Sigmoid colon (tissue), 7 donors: ENCODE data around the gene SHLD2. TPM values are rescaled to one million over a fixed set of nuclear protein-coding genes. Genes with fewer than 3 reads are reported as not detected.
A peak's percentile ranks its signal among the peaks of the same experiment; 100 is the strongest.
"Not testable (repeated sequence)": the region's sequence is repeated elsewhere in the genome, so short reads cannot be mapped to it uniquely, and the experiment has no call there.

Source experiments
- DNase-seq: peaks from one replicate; pipeline ENCODE4 v3.0.0-alpha.2; 2019
- H3K27ac ChIP-seq, 4 donors: fragments of 200-600 bp; sonication (generic); one replicate each; pipeline ENCODE4 v1.5.1; 2016 to 2019; ENCODE audit warnings: mild to moderate bottlenecking in 1 of 4
- H3K27me3 ChIP-seq, 3 donors: fragments of 200-600 bp; sonication (generic); one replicate each; pipeline ENCODE4 v1.5.1; 2019; ENCODE audit warnings: mild to moderate bottlenecking in 1 of 3
- H3K36me3 ChIP-seq, 4 donors: fragments of 200-600 bp; sonication (generic); one replicate each; pipeline ENCODE4 v1.5.1; 2016 to 2019
- H3K4me1 ChIP-seq, 4 donors: fragments of 200-600 bp; sonication (generic); one replicate each; pipeline ENCODE4 v1.5.1; 2017 to 2019
- H3K4me3 ChIP-seq, 4 donors: fragments of 200-600 bp; sonication (generic); one replicate each; pipeline ENCODE4 v1.5.1; 2017 to 2019; ENCODE audit warnings: mild to moderate bottlenecking in 2 of 4, moderate library complexity in 1 of 4
- H3K9me3 ChIP-seq, 4 donors: fragments of 200-600 bp in 3 of 4; sonication (generic) in 3 of 4; one replicate each; pipeline versions ENCODE4 v1.5.1 to v1.6.1; 2013 to 2019
- EP300 ChIP-seq, 4 donors: sonication (generic); formaldehyde crosslinking; IDR thresholded peaks; one replicate each; pipeline ENCODE4 v1.6.1; 2017; ENCODE audit warnings: antibody characterized with exemption in 4 of 4
- POLR2A ChIP-seq, 2 donors: fragments of 450-650 bp; IDR thresholded peaks; one replicate each; pipeline ENCODE4 v1.6.1; 2016; ENCODE audit warnings: antibody characterized with exemption in 2 of 2, mild to moderate bottlenecking in 2 of 2, moderate library complexity in 2 of 2
- POLR2AphosphoS5 ChIP-seq, 4 donors: sonication (generic); formaldehyde crosslinking; IDR thresholded peaks; one replicate each; pipeline ENCODE4 v1.6.1; 2017; ENCODE audit warnings: antibody characterized with exemption in 4 of 4
- WGBS, 2 donors: extraction: QIAGEN DNeasy Blood & Tissue Kit; methylation state at CpG; one replicate each; pipeline ENCODE4 v1.1.7; 2013; 5-methylcytosine and 5-hydroxymethylcytosine counted together
- intact Hi-C: fragments of 100-400 bp; cut with DNase I; formaldehyde crosslinking; loops from one replicate; pipeline ENCODE4 v1.15.1; 2023
- polyA plus RNA-seq, 3 donors: library from polyadenylated mRNA; stranded (reverse); fragments of 200-250 nt; gene quantifications; one replicate each; pipeline ENCODE4 v1.2.3, GENCODE V29; 2013
- total RNA-seq, 4 donors: library from RNA; depleted of rRNA; stranded (reverse); fragments of >200 nt; gene quantifications; one replicate each; pipeline ENCODE4 v1.1.0, GENCODE V29; 2016
- TF ChIP-seq, protein P1 (sequence below), 4 experiments: fragments of 450-650 bp in 3 of 4; fragments of 200-600 bp in 1 of 4; IDR thresholded peaks; one replicate each; pipeline ENCODE4 v1.5.1; 2016 to 2019; ENCODE audit warnings: antibody characterized with exemption in 4 of 4, mild to moderate bottlenecking in 3 of 4, moderate library complexity in 2 of 4
- donor health status: healthy with polysubstance abuse.
- donor health status: Bipolar disorder and iron deficiency.
- donor health status: healthy.

Gene SHLD2
- total and polyA plus RNA-seq, 7 donors: 18.8 to 27.0 (median 22.2) TPM

DNA sequence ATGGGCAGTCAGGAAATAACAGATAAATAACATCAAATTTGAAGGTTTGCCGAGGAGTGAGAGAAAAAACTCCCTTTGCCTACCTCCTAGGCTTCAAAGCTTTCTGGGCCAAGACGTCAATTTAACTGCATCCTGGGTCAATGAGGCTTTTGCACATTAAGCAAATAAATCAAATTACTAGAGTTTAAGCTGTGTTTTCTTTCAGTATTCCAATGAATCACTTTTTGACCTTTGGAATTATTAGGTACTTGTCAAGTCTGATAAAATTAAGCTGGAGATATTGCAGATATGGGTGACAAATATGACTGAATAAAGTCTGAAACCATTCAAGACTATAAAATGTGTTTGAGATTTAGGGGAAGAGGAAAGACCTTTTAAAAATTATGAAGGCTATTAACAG, 22.6 kb upstream of the SHLD2 start:
- 58 to 84% methylated on average over 2 of the region's 2 CpGs for WGBS, 2 donors
- no peak overlapping the region for H3K4me3 ChIP-seq
- TF ChIP-seq EP300 (IDR thresholded peaks at IDR 0.05) (no peak), POLR2AphosphoS5 (IDR thresholded peaks at IDR 0.05) (no peak), POLR2A (IDR thresholded peaks at IDR 0.05) (no peak)
- TF ChIP-seq, protein P1, sequence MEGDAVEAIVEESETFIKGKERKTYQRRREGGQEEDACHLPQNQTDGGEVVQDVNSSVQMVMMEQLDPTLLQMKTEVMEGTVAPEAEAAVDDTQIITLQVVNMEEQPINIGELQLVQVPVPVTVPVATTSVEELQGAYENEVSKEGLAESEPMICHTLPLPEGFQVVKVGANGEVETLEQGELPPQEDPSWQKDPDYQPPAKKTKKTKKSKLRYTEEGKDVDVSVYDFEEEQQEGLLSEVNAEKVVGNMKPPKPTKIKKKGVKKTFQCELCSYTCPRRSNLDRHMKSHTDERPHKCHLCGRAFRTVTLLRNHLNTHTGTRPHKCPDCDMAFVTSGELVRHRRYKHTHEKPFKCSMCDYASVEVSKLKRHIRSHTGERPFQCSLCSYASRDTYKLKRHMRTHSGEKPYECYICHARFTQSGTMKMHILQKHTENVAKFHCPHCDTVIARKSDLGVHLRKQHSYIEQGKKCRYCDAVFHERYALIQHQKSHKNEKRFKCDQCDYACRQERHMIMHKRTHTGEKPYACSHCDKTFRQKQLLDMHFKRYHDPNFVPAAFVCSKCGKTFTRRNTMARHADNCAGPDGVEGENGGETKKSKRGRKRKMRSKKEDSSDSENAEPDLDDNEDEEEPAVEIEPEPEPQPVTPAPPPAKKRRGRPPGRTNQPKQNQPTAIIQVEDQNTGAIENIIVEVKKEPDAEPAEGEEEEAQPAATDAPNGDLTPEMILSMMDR (IDR thresholded peaks at IDR 0.05): no peak
- H3K9me3 ChIP-seq: no peaks in the 10 kb centered on the region
- H3K27ac ChIP-seq: no peak overlapping the region
- no peak for DNase-seq
- no peaks in the 10 kb centered on the region for H3K4me1 ChIP-seq
- peaks cover 7 to 84% (median 8%) of the 10 kb centered on the region in 4 donors for H3K36me3 ChIP-seq
- H3K27me3 ChIP-seq: no peaks in the 10 kb centered on the region
- intact Hi-C loops: no loop called here

DNA sequence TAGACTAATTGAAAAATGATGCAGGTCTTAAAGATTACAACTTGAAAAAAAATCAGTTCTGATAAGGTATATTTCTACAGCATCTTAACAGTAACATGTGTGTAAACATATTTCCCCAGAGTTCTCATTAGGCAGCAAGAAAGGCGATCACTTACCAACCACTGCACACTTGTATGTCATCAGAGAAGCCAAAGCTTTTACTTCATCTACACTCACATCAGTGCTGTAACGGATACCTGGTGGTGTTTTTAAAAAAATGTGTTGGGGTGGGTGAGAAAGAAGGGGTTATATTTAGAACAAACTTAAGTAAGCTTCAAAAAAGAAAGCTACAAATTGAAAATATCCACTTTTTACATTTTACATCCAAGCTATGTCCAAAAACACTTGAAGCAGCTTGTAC, 18.6 kb upstream of the SHLD2 start:
- H3K9me3 ChIP-seq, DNase-seq, H3K27ac ChIP-seq, H3K4me3 ChIP-seq, H3K4me1 ChIP-seq, H3K27me3 ChIP-seq, intact Hi-C loops: not testable (repeated sequence)
- 93 to 96% methylated on average over 2 of the region's 2 CpGs for WGBS, 2 donors
- H3K36me3 ChIP-seq: peaks cover 0 to 49% (median 2%) of the 10 kb centered on the region in 4 donors

GRCh38 chr10:87079106-87079836, 15.7 kb upstream of the SHLD2 start:
- Histone ChIP-seq H3K27ac (no peak overlapping the region), H3K4me3 (no peak overlapping the region), H3K27me3 (no peaks in the 10 kb centered on the region), H3K4me1 (peaks cover 0 to 18% (median 13%) of the 10 kb centered on the region in 4 donors), H3K9me3 (no peaks in the 10 kb centered on the region), H3K36me3 (peaks cover 0 to 20% (median 1%) of the 10 kb centered on the region in 4 donors)
- 85 to 86% methylated on average over 11 of the region's 11 CpGs for WGBS, 2 donors
- intact Hi-C loops: no loop called here
- no peak for DNase-seq
- TF ChIP-seq, protein P1 (IDR thresholded peaks at IDR 0.05): no peak
- TF ChIP-seq POLR2A (IDR thresholded peaks at IDR 0.05) (no peak), POLR2AphosphoS5 (IDR thresholded peaks at IDR 0.05) (no peak), EP300 (IDR thresholded peaks at IDR 0.05) (no peak)

GRCh38 chr10:87080621-87081020, 14.4 kb upstream of the SHLD2 start:
- 97% methylated on average over 30 of the region's 31 CpGs for WGBS, 2 donors
- intact Hi-C loops: not testable (repeated sequence)

GRCh38 chr10:87081574-87081973, 13.4 kb upstream of the SHLD2 start:
- peak overlapping the region in 3 of 4 donors; percentile 40 to 57 (median 45) for H3K27ac ChIP-seq
- H3K36me3 ChIP-seq, intact Hi-C loops, H3K27me3 ChIP-seq, DNase-seq, H3K4me3 ChIP-seq, H3K9me3 ChIP-seq: not testable (repeated sequence)
- H3K4me1 ChIP-seq: peaks cover 0 to 27% (median 21%) of the 10 kb centered on the region in 4 donors
- WGBS, 2 donors: 77 to 87% methylated on average over 1 to 2 of the region's 3 CpGs

More at GRCh38 chr10:87080621-87081020, 14.4 kb upstream of the SHLD2 start:
- H3K9me3 ChIP-seq, H3K27ac ChIP-seq, DNase-seq, H3K4me3 ChIP-seq, H3K27me3 ChIP-seq, H3K36me3 ChIP-seq: not testable (repeated sequence)
- peaks cover 0 to 27% (median 21%) of the 10 kb centered on the region in 4 donors for H3K4me1 ChIP-seq

GRCh38 chr10:87082219-87082618, 12.8 kb upstream of the SHLD2 start:
- H3K36me3 ChIP-seq, H3K9me3 ChIP-seq, intact Hi-C loops, H3K4me3 ChIP-seq, DNase-seq, H3K27me3 ChIP-seq: not testable (repeated sequence)
- Histone ChIP-seq H3K27ac (peak overlapping the region in 3 of 4 donors; percentile 40 to 57 (median 45)), H3K4me1 (peaks cover 0 to 27% (median 21%) of the 10 kb centered on the region in 4 donors)
- 72 to 86% methylated on average over 1 of the region's 1 CpG for WGBS, 2 donors

DNA sequence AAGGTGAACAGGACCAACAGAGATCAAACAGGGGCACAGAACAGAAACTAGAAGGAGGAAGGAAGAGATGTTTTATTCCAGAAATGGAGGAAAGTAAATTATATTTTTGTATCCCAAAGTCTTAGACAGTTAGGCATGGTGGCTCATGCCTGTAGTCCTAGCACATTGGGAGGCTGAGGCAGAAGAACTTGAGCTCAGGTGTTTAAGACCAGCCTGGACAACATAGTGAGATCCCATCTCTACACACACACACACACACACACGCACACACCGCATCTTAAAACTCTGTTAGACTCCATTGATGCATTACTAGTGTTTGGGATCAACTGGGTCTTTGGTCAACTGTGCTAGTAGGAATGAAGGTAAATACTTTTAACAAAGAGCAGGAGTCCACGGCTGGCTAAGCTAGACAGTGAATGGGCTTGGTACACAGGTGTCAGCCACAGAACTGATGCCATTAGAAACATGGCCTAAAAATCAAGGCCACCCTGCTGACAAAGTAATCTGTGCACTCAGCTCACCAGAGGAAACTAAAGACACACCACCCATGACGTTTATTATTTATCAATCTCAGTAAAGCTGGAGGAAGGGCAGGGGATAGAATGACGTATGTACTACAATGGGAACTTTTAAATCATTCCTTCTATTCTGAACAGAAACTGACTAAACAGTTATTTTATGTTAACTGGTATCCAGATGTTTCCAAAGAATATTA, 11.3 kb upstream of the SHLD2 start:
- H3K27me3 ChIP-seq, H3K9me3 ChIP-seq, H3K4me3 ChIP-seq, DNase-seq, H3K36me3 ChIP-seq, intact Hi-C loops: not testable (repeated sequence)
- H3K4me1 ChIP-seq: peaks cover 0 to 27% (median 21%) of the 10 kb centered on the region in 4 donors
- WGBS, 2 donors: 50 to 61% methylated on average over 5 of the region's 5 CpGs
- peak overlapping the region; percentile 9 to 57 (median 28) for H3K27ac ChIP-seq
